ENCODE data around the gene TSPO.

Gene TSPO

DNA sequence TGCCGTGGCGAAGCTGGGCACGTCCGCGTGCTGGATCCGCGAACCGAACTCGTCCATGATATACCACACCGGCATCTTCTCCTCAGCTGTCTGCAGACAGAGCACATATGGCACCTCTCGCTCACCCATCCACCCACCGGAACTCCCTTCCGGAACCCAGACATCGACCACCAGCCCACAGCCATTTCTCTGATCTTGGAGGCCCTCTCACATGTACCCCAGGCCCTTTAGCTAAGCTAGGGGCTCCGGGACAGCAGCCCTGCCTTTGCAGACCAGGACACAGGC is 28.5 kb downstream of the TSPO start:
- no peak for DNase-seq

- DNase-seq: no peak
These were observed 29.3 kb downstream of the TSPO start for GRCh38 chr22:43180670-43181069.

- no peak for DNase-seq
These were observed 30.1 kb downstream of the TSPO start for GRCh38 chr22:43181321-43182076.

DNA sequence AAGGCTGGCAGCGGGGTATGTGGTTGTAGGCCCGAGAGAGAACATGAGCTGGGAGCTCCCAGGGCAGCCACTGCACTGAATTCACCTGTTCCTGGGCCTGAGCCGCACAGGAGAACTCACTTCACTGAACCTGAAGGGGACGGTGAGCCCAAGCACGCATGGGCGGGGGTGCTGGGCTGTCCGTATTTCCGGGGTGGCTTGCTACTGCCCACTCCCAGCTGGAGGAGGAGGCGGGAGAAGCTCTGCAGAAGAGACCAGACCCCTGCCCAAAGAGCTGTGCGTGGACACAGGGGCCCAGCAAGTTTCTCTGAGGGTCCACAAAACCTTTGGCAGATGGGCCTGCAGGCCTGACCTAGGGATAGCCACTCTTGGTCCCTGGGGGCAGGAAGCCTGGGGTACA is 30.8 kb downstream of the TSPO start:
- DNase-seq: no peak

- DNase-seq: no peak
These were observed 31.4 kb downstream of the TSPO start for GRCh38 chr22:43182726-43183125.

- no peak for DNase-seq
These were observed 32.3 kb downstream of the TSPO start for GRCh38 chr22:43183496-43184277.

DNA sequence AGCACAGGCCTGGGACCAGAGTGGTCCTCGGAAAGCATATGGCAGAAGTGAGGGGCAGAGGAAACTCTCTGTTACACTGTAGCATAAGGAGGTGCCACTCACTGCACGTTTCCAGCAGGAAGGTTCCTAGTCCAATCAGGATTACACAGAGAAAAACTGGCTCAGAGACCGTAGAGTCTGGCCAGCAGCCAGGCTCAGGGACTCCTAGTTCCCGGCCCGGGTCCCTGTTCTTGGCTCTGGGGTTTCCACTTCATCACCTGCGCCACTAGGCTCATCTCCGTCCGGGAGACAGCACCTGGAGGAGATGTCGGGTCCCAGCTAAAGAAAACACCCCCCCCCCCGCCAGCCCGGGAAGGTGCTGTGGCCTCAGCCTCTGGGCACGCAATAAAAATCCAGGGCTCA is 34.5 kb downstream of the TSPO start:
- no peak for DNase-seq

DNA sequence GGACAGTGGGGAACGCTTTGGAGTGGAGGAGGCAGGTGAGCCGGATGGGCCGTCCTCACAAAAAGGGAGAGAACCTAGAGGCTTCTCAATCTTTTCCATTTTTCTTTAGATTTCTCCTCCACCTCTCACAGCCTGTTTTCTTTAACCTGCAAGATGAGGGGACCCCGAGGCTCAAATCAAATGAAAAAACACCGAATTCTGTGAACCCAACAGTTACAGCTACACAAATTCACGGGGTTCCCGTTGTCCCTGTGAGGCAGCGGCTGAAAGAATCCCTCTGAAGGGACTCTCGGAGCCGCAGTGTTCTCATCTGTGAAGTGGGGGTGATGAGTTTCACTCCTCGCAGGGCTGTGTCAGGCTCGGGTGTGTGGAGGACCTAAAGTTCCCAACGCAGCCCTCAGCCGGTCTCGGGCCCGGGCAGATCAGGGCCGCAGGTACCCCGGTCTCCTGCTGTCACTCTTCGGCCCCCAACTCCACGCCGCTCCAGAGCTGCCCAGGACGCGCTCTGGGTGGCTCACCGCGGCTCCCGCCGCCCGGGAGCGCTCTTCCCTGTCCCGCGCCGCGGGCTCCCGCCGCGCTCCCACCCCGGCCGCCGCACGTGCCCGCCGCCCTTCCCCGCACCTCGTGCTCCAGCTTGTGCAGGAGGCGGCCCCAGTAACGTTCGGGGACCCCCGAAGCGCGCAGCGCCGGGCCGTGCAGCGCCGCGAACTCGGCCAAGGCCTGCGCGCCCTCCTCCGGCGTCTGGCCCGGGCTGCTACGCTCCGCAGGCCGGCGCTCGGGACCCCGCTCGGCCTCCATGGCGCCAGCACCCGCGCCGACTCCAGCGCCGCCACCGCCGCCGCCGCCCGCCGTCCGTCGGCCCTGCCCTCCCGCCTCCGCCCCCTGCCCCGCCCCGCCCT is 35.2 kb downstream of the TSPO start, which contains the start of gene TTLL12:
TTLL12 (minus strand) TSS at position 863 of the 899 bp plus-strand sequence; CDS start at position 798, 65 bp downstream.
- DNase-seq: peak in 2 of 4 experiments; percentile 52 to 65

GRCh38 chr22:43187171-43188099 is 36.1 kb downstream of the TSPO start:
- peak; percentile 91 to 96 (median 94) for DNase-seq

DNA sequence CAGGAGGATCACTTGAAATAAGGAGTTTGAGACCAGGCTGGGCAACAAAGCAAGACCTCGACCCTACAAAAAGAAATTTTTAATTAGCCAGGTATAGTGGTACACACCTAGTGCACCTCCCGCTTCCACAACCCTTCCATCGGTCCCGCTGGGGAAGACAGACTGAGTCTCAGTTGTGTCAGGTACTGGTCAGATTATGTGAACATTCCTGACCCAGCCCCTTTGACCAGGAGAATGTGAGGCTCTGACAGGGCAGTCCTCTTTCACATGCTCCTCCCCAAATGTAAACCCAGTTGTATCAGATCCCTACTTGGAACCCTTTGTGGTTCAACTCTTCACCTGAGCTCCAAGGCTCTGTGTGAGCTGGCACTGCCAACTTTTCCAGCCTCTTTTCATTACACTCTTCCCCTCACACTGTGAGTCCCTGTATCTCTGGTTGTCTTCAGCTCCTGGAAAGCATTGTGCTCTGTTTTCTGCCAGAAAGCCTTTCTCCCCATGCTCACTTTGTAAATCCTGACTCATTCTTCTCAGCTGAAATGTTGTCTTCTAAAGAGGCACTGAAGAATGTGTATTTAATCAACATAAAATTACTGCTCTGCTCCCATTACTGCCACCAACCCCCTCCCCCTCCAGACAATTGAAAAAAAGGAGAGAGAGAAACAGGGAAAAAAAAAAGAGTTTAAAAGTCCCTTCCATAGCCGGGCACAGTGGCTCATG is 37.6 kb downstream of the TSPO start:
- DNase-seq: no peak

DNA sequence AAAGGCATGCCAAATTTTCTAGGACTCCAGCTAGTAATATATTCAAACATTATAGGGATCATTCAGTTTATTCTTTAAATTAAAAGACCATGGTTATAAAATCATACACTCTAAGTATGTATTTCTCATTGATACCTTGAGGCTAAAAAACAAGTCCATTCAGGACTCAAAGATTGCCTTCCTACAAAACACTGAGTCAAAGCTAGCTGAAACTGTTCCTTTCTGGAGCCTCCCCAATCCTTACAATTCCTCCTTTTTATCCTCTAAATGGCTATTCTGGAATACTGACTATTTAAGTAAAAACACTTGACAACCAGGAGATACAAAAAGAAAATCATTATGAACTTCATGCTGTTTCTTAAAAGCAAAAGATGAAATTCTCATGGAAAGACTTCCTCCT is 40.5 kb downstream of the TSPO start:
- DNase-seq: no peak

GRCh38 chr22:43197271-43197941 is 46.0 kb downstream of the TSPO start:
- DNase-seq: no peak

DNA sequence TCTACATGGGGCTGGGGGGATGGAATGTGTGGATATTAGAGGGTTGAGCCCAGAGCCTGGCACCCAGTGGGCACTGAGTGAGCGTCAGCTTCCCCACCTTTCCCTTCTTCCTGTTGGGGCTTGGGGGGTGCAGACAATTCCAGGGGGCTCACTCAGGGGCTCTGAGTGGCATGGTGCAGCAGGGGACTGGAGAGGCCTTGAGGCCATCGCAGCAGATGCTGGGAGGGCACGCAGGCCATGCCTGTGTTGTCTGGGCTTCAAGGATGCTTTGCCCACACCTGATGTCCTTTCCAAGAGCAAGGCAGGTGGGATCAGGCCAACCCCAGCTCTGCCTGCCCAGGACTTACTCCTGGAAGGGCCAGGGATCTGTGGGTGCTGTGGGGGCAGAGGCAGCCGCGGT is 46.8 kb downstream of the TSPO start:
- no peak for DNase-seq

GRCh38 chr22:43198936-43199335 is 47.6 kb downstream of the TSPO start:
- DNase-seq: no peak

GRCh38 chr22:43199541-43199940 is 48.2 kb downstream of the TSPO start:
- no peak for DNase-seq

GRCh38 chr22:43200031-43200430 is 48.7 kb downstream of the TSPO start:
- DNase-seq: no peak

- DNase-seq: no peak
These were observed 49.2 kb downstream of the TSPO start for GRCh38 chr22:43200555-43200954.

DNA sequence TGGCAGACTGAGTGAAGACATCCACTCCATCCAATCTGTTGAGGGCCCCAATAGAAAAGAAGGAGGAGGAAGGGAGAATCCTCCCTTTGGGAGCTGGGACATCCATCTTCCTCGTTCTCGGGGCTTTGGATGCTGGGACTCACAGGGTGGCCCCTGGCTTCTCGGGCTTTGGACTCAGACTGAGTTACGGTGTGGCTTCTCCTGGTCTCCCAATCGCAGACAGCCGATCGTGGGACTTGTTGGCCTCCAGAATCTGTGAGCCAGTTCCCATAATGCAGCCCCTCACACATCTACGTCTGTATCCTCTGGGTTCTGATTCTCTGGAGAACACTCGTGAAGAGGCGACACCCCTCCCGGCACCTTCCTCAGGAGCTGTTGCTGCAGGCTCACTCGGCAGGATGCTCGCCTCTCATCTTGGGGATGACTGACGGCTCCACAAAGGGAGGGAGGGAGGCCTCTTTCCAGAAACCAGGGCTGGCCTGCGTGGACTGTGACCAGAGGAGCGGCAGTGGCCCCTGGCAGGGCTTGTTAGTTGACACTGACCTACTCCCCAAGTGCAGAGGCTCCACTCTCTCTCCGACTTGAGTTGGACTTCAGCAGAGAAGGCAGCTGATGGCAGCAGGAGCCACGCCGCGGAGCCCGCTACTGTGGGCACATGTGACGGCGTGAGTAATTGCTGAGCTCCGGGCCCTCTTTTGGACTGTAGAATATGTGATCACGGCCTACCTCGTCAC is 50.3 kb downstream of the TSPO start:
- no peak for DNase-seq

DNA sequence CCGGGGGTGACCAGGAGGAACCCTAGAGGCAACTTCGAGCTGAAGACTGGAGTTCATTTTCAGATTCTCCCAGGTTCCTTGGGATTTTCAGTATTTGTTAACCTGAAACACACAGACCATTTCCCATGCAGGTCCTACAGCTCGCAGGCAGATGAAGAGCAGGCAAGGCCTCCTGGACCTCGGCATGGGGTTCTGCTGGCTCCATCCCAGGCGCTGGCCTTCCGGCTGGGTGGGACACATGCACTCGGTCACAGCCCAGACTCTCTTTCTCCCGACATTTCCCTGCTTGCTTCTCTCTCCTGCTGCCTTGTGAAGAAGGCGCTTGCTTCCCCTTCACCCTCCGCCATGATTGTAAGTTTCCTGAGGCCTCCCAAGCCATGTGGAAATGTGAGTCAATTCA is 51.0 kb downstream of the TSPO start:
- no peak for DNase-seq

GRCh38 chr22:43202756-43203410 is 51.5 kb downstream of the TSPO start:
- no peak for DNase-seq

Data from activated naive CD4-positive, alpha-beta T cell (primary cell).